SHP77 (cell line): ENCODE data around the gene PSMC3.

Experiments
- DNase-seq, 2 experiments: peaks; one replicate each; lab custom pipeline; 2025; lab: John Stamatoyannopoulos, UW

Gene PSMC3

GRCh38 chr11:47443028-47443700 lies 16.9 kb upstream of the PSMC3 start:
- peak; percentile 83 for DNase-seq

GRCh38 chr11:47442514-47442913 lies 16.3 kb upstream of the PSMC3 start:
- no peak for DNase-seq

GRCh38 chr11:47441421-47441820 lies 15.2 kb upstream of the PSMC3 start:
- DNase-seq = no peak

GRCh38 chr11:47440054-47440476 lies 13.8 kb upstream of the PSMC3 start:
- DNase-seq = no peak

- DNase-seq = no peak
These were observed 12.5 kb upstream of the PSMC3 start for GRCh38 chr11:47438721-47439120.

- no peak for DNase-seq
These were observed 11.6 kb upstream of the PSMC3 start for GRCh38 chr11:47437746-47438418.

- no peak for DNase-seq
These were observed 11.0 kb upstream of the PSMC3 start for GRCh38 chr11:47437218-47437745.

GRCh38 chr11:47436726-47437125 lies 10.5 kb upstream of the PSMC3 start:
- no peak for DNase-seq

GRCh38 chr11:47435687-47436086 lies 9.4 kb upstream of the PSMC3 start:
- DNase-seq = no peak

- no peak for DNase-seq
These were observed 8.0 kb upstream of the PSMC3 start for GRCh38 chr11:47434011-47434786.

GRCh38 chr11:47433157-47433556 lies 6.9 kb upstream of the PSMC3 start:
- DNase-seq = no peak

- no peak for DNase-seq
These were observed 5.3 kb upstream of the PSMC3 start for GRCh38 chr11:47431356-47432083.

GRCh38 chr11:47430524-47430923 lies 4.3 kb upstream of the PSMC3 start:
- DNase-seq = no peak

GRCh38 chr11:47425611-47426010 lies 628 bp downstream of the PSMC3 start:
- no peak for DNase-seq

GRCh38 chr11:47418454-47419259 lies 7.6 kb downstream of the PSMC3 start:
- DNase-seq = no peak

- DNase-seq = no peak
These were observed 8.5 kb downstream of the PSMC3 start for GRCh38 chr11:47417712-47418111.

GRCh38 chr11:47415949-47416472 lies 10.2 kb downstream of the PSMC3 start:
- no peak for DNase-seq

GRCh38 chr11:47415091-47415854 lies 11.0 kb downstream of the PSMC3 start:
- DNase-seq = no peak

- DNase-seq = no peak
These were observed 11.6 kb downstream of the PSMC3 start for GRCh38 chr11:47414685-47415070.
